Hepatocyte (in vitro differentiated cells): ENCODE results near the gene SPAM1. TPM values are rescaled to one million over a fixed set of nuclear protein-coding genes. Genes with fewer than 3 reads are reported as not detected.
A peak's percentile ranks its signal among the peaks of the same experiment; 100 is the strongest.

ENCODE experiments used
- DNase-seq: peaks from one replicate; pipeline ENCODE4 v3.0.0-alpha.2; 2016; ENCODE audit warnings: low spot score
- H2AFZ ChIP-seq: fragments of 200-600 bp; sonication (generic); 2 replicates; pipeline ENCODE4 v1.6.0; 2016; ENCODE audit warnings: antibody characterized with exemption, mild to moderate bottlenecking
- H3K27ac ChIP-seq: fragments of 200-600 bp; sonication (generic); 2 replicates; pipeline ENCODE4 v1.5.1; 2016; ENCODE audit warnings: mild to moderate bottlenecking
- H3K27me3 ChIP-seq: fragments of 200-600 bp; sonication (generic); 2 replicates; pipeline ENCODE4 v1.6.1; 2016
- H3K36me3 ChIP-seq: fragments of 200-600 bp; sonication (generic); replicated peaks from 2 replicates; pipeline ENCODE4 v1.5.1; 2016; ENCODE audit warnings: low read depth; ENCODE audit not compliant: insufficient read depth
- H3K4me1 ChIP-seq: fragments of 200-600 bp; sonication (generic); 2 replicates; pipeline ENCODE4 v1.5.1; 2016; ENCODE audit warnings: mild to moderate bottlenecking, moderate library complexity; ENCODE audit not compliant: insufficient read depth
- H3K4me2 ChIP-seq: fragments of 200-600 bp; sonication (generic); 2 replicates; pipeline ENCODE4 v1.6.0; 2016
- H3K4me3 ChIP-seq: fragments of 200-600 bp; sonication (generic); 2 replicates; pipeline ENCODE4 v1.5.1; 2016; ENCODE audit warnings: mild to moderate bottlenecking
- H3K79me2 ChIP-seq: fragments of 200-600 bp; sonication (generic); 2 replicates; pipeline ENCODE4 v1.6.0; 2017; ENCODE audit warnings: mild to moderate bottlenecking
- H3K9me2 ChIP-seq: fragments of 200-600 bp; sonication (generic); replicated peaks from 2 replicates; pipeline ENCODE4 v1.6.0; 2017; ENCODE audit warnings: mild to moderate bottlenecking; ENCODE audit not compliant: insufficient read depth
- H3K9me3 ChIP-seq: fragments of 200-600 bp; sonication (generic); 2 replicates; pipeline ENCODE4 v1.5.1; 2016; ENCODE audit warnings: low read depth, mild to moderate bottlenecking
- H4K20me1 ChIP-seq: fragments of 200-600 bp; sonication (generic); 2 replicates; pipeline ENCODE4 v1.6.0; 2016; ENCODE audit warnings: mild to moderate bottlenecking; ENCODE audit not compliant: insufficient read depth, poor library complexity, severe bottlenecking
- EZH2 ChIP-seq: fragments of 200-600 bp; sonication (generic); IDR thresholded peaks from 2 replicates; pipeline ENCODE4 v1.6.1; 2016; ENCODE audit warnings: antibody characterized with exemption, mild to moderate bottlenecking, borderline replicate concordance
- EZH2phosphoT487 ChIP-seq: fragments of 200-600 bp; sonication (generic); IDR thresholded peaks from one replicate; pipeline ENCODE4 v1.6.1; 2018; ENCODE audit warnings: antibody characterized with exemption, mild to moderate bottlenecking, low read depth, moderate library complexity; ENCODE audit not compliant: unreplicated experiment, severe bottlenecking
- WGBS: methylation state at CpG from one replicate; pipeline ENCODE4 v1.1.6; 2016; ENCODE audit warnings: low lambda C conversion rate; ENCODE audit errors: missing lambda C conversion rate; 5-methylcytosine and 5-hydroxymethylcytosine counted together
- polyA plus RNA-seq: library from polyadenylated mRNA; unstranded; fragments of >200 nt; fragmentation: Nextera tagmentation; extraction: Ambion mirVana; gene quantifications from 2 replicates; pipeline ENCODE4 v1.2.1, GENCODE V29; 2016
- total RNA-seq: library from RNA; depleted of rRNA; stranded (reverse); fragments of >200 nt; gene quantifications from 2 replicates; pipeline ENCODE4 v1.2.3, GENCODE V29; 2014
- TF ChIP-seq, protein P1 (sequence below): fragments of 200-600 bp; sonication (generic); IDR thresholded peaks from 2 replicates; pipeline ENCODE4 v1.5.1; 2016; ENCODE audit warnings: antibody characterized with exemption, mild to moderate bottlenecking; ENCODE audit not compliant: poor library complexity

SPAM1 gene
- total and polyA plus RNA-seq, 2 experiments from 2014 or later, result not detected

DNA sequence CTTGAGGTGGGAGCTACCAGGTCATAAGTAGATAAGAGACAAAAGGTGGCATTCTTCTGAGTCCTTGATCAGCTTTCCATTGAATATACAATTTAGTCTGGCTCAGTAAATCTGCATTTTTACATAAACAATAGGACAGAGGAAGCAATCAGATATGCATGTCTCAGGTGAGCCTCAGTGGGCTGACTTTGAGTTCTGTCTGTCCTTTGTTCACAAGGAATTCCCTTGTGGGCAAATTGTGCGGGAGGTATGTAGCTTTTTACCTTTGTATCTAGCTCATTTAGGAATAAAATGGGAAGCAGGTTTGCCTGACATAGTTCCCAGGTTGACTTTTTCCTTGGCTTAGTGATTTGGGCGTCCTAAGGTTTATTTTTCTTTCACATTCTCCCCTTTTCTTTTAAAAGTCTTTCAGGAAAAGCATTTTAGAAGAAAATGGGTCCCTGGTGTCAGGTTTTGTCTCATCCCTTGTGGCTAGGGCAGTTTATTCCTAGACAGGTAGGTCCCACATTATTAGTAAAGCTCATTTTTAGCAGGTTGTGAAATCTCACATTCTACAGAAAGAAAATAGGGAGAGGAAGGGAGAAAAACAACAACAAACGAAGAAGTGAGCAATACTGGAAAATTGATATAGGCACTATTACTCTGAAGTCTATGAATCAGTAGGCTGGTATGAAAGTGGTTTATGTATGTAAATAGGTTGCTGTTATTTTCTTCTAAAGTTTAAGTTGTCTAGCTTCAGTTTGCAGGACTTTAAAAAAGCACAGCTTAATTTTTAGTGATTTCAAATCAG is 16.5 kb downstream of the SPAM1 start:
- Histone ChIP-seq H4K20me1 (no peaks in the 10 kb centered on the region), H3K36me3 (no peaks in the 10 kb centered on the region), H3K4me3 (no peak overlapping the region), H3K9me2 (no peaks in the 10 kb centered on the region), H3K79me2 (no peaks in the 10 kb centered on the region), H3K27ac (no peak overlapping the region), H2AFZ (no peak overlapping the region), H3K4me1 (no peaks in the 10 kb centered on the region), H3K27me3 (no peaks in the 10 kb centered on the region), H3K9me3 (no peaks in the 10 kb centered on the region), H3K4me2 (no peak overlapping the region)
- TF ChIP-seq EZH2phosphoT487 (no peak), EZH2 (no peak)
- TF ChIP-seq, protein P1, sequence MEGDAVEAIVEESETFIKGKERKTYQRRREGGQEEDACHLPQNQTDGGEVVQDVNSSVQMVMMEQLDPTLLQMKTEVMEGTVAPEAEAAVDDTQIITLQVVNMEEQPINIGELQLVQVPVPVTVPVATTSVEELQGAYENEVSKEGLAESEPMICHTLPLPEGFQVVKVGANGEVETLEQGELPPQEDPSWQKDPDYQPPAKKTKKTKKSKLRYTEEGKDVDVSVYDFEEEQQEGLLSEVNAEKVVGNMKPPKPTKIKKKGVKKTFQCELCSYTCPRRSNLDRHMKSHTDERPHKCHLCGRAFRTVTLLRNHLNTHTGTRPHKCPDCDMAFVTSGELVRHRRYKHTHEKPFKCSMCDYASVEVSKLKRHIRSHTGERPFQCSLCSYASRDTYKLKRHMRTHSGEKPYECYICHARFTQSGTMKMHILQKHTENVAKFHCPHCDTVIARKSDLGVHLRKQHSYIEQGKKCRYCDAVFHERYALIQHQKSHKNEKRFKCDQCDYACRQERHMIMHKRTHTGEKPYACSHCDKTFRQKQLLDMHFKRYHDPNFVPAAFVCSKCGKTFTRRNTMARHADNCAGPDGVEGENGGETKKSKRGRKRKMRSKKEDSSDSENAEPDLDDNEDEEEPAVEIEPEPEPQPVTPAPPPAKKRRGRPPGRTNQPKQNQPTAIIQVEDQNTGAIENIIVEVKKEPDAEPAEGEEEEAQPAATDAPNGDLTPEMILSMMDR, result no peak
- no peak for DNase-seq
- 54% methylated on average over 3 of the region's 3 CpGs for WGBS

DNA sequence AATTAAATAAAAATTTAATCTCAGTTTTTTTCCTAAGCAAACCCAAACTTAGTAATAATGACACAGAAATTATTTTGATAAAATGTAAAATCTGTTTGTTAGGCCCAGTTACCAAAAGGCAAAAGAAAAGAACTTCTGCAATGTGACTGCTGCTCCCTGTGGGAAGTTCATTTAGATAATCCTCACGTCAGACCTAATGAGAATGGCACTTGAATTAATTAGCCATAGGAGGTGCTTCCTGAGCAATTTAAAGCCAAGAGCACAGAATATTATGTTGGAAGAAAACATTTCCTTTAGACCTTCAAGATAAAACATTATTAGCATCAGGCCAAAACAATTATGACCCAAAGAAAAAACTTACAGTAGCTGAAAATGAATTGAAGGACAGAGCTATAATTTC is 19.4 kb downstream of the SPAM1 start:
- Histone ChIP-seq H3K79me2 (no peaks in the 10 kb centered on the region), H3K9me3 (no peaks in the 10 kb centered on the region), H4K20me1 (no peaks in the 10 kb centered on the region), H3K27me3 (no peaks in the 10 kb centered on the region), H3K36me3 (no peaks in the 10 kb centered on the region), H3K4me1 (no peaks in the 10 kb centered on the region), H3K4me2 (no peak overlapping the region), H2AFZ (no peak overlapping the region), H3K27ac (no peak overlapping the region), H3K9me2 (no peaks in the 10 kb centered on the region), H3K4me3 (no peak overlapping the region)
- 73% methylated on average over 1 of the region's 1 CpG for WGBS
- TF ChIP-seq EZH2phosphoT487, result no peak
- TF ChIP-seq EZH2, result no peak
- TF ChIP-seq, protein P1, result no peak
- DNase-seq, result no peak

DNA sequence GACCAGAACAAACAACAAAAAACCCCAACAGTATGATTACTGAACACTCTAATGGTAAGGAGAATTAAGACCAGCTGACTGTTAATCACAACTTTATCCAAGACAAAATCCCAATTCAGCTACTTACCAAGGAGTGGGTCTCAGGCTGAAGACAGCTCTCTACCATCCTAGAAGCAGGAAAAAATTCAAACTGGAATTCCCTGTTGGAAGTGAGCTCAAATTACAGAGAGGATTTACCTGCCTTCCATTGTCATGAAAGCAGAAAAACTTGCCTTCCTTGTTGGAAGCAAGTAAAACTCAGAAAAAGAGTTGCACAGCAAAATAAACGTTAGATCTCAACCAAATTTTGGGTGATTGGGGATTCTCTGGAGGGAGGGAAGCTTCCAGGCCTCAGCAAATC is 20.9 kb downstream of the SPAM1 start:
- Histone ChIP-seq H2AFZ (no peak overlapping the region), H3K4me2 (no peak overlapping the region), H3K27ac (no peak overlapping the region), H3K36me3 (no peaks in the 10 kb centered on the region), H3K9me2 (no peaks in the 10 kb centered on the region), H3K9me3 (no peaks in the 10 kb centered on the region), H3K79me2 (no peaks in the 10 kb centered on the region), H3K4me1 (no peaks in the 10 kb centered on the region), H4K20me1 (no peaks in the 10 kb centered on the region), H3K27me3 (no peaks in the 10 kb centered on the region), H3K4me3 (no peak overlapping the region)
- no peak for DNase-seq
- 40% methylated on average over 1 of the region's 1 CpG for WGBS
- no peak for TF ChIP-seq EZH2
- TF ChIP-seq EZH2phosphoT487, result no peak
- TF ChIP-seq, protein P1, result no peak

DNA sequence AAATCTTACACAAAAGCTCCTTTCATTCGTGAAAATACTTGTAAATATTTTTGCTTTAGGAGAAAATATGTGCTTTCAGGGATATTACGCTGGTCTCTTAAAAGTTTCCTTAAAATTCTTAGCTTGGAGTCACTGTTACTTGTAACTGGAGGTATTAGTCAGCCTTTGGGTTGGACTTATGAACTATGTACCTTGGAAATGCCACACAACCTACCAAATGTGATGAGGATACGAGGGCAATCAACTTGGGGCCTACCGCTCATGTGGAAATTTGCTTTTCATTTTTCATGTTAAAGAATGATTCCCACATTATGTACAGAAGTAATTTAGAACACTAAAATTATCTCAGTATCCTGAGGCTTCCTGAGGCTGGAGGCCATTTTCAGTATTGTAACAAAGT is 23.1 kb downstream of the SPAM1 start:
- H2AFZ ChIP-seq, result no peak overlapping the region
- peak overlapping the region; percentile 63 for H3K27ac ChIP-seq
- no peaks in the 10 kb centered on the region for H3K36me3 ChIP-seq
- H3K4me2 ChIP-seq, result no peak overlapping the region
- H3K79me2 ChIP-seq, result no peaks in the 10 kb centered on the region
- no peaks in the 10 kb centered on the region for H4K20me1 ChIP-seq
- H3K9me3 ChIP-seq, result no peaks in the 10 kb centered on the region
- H3K4me3 ChIP-seq, result no peak overlapping the region
- 81% methylated on average over 4 of the region's 4 CpGs for WGBS
- DNase-seq, result peak; percentile 9
- H3K9me2 ChIP-seq, result no peaks in the 10 kb centered on the region
- H3K27me3 ChIP-seq, result no peaks in the 10 kb centered on the region
- no peaks in the 10 kb centered on the region for H3K4me1 ChIP-seq
- TF ChIP-seq, protein P1, result no peak
- TF ChIP-seq EZH2, result no peak
- TF ChIP-seq EZH2phosphoT487, result no peak
